Stimulated activated CD4-positive, alpha-beta T cell treated with anti-CD3 and anti-CD28 coated beads, Interleukin-1b, Interleukin-23, amount 100 ng/mL, for 1 hour (primary cell): ENCODE measurements around the gene KCNK1.

Source experiments
- DNase-seq, 2 donors: peaks; one replicate each; pipeline ENCODE4 v3.0.0-alpha.2; 2020; ENCODE audit warnings: low read depth in 2 of 2

KCNK1 gene

DNA sequence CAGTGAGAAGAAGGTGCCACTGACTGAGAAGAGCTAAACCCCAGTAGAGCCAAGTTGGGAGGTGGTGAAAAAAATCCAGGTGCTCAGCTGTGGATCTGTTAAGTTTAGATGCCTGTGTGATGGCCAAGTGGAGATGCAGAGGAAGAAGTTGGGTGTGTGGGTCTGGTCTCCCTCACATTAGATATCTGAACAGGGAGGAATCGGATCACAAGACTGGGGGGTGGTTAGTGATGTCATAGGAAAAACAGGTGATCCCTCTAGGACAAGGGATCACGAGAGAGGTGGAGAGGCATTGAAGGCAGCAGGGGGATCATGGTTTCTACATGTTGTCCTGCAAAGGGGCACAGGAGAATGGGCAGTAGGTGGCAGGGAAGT lies 22.6 kb downstream of the KCNK1 start:
- DNase-seq: no peak

DNA sequence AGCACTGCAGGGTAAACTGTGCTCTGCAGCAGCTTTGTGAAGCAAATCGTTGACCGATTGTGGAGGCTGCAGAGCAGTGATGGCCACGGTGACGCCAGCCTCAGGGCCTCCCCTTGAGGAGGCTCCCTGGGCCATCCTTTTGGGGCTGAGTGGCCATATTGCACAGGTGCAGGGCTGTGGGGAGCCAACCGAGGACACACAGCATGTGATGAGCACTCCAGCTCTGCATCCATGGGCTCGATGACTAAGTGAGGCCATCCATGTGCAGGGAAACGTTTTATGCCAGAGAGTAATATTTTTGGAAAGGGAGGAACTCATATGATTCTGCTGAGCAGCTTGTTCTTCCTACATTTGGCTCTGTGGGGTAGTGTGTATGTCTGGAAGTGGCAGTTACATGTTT lies 24.6 kb downstream of the KCNK1 start:
- DNase-seq: no peak

DNA sequence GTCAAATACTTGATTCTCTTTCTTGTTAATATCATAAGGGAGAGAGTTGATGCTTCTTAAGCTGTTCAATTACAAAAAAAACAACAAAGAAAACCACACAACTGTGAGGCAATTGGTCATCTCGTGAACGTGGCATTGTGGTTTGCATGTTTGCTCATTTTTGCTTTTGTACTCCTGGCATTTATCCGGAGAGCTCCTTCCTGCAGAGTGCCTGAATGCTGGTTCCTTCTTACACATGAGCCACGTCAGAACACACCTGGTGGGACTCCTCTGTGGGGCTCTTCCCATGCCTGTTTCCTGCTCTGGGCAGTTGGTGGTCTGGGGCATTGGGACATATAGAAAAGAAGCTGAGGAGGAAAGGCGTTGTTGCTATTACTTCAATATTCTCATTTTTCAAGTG lies 25.7 kb downstream of the KCNK1 start:
- DNase-seq: no peak

DNA sequence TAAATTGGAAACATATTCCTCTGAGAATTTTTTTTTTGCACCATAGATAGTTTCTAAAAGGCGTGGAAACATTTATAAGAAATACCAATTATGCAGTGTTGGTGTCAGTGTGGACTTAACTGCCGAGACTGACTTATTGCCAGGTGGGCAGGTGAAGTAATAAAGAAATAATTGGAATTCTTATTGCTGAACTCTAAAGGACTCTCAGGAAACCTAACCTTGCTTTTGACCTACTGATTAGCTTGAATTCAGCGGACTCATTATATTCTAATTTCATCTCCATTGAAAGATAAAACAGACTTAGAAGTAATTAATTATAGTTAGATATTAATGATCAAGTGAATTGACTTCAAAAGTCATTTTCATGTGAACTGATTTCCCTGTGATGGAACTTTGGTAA lies 26.3 kb downstream of the KCNK1 start:
- DNase-seq: no peak

DNA sequence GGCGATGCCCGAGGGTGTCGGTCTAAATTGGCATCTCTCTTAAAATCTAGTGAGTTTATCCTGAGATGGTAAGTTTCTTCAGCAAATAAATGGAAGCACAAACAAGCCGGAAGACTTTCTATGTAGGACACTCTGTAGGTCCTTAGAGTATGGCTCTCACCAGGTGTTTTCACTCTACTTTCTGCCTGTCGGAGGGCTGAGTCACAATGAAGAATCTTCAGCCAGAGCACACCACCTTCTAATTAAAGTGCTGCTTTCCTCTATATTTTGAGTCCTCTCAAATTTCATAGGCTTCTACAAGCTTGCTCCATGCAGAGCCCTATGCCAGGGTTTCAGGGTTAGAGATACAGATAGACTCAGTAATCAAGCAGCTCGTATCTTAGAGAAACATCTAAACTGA lies 27.1 kb downstream of the KCNK1 start:
- DNase-seq: no peak

DNA sequence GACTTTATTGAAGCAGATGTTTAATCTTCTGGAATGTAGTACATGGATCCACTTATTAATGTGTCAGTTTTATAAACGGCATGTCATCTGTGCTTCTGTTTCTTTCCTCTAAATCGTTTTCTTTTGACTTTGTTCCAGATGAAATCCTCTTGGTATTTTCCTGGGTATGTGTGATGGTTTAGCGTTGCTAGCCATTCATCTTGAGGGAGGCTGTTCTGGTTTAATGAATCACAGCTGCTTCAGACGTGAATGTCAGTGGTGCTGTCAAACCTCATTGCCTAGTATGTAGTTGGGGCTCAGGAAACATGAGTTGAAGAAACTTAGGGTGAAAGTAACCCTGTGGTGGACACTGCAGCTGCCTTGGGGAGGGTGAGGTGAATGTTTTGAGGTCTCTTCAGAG lies 33.2 kb downstream of the KCNK1 start:
- DNase-seq: no peak

DNA sequence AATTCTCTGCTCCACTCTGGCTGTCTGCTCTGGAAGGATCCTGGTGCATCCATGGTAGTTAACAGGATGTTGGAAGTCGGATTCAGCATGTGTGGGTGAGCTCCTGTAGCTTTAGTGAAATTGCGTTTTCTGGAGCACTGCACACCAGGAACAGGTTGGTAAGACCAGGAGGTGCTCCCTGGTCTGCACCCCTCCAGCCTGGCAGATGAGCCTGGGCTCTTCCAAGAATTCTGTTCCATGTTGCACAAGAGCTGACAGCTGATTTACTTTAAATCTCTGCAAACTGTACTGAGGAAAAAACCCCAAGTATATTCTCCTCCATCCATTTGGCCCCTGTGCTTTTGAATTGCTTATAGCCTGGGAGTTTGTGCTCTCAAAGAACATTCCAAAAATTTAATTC lies 33.7 kb downstream of the KCNK1 start:
- DNase-seq: no peak

DNA sequence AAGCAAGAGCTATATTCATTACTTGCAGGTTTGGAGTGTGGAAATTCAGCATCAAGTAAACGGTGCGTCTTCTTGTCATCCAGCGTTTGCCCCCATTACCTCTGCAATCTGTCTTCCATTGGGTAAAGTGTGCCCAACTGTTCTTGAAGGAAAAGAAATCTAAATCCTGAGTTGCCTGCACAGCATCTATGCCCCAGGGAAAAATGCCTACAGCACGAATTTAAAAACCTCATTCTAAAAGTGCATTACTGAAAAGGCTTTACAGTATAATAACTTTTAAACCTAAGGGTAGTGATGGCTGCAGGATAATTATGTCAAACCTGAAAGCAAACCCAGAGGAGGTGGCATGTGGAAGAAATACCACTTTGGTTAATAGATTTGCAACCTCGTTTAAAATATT lies 37.2 kb downstream of the KCNK1 start:
- DNase-seq: no peak

DNA sequence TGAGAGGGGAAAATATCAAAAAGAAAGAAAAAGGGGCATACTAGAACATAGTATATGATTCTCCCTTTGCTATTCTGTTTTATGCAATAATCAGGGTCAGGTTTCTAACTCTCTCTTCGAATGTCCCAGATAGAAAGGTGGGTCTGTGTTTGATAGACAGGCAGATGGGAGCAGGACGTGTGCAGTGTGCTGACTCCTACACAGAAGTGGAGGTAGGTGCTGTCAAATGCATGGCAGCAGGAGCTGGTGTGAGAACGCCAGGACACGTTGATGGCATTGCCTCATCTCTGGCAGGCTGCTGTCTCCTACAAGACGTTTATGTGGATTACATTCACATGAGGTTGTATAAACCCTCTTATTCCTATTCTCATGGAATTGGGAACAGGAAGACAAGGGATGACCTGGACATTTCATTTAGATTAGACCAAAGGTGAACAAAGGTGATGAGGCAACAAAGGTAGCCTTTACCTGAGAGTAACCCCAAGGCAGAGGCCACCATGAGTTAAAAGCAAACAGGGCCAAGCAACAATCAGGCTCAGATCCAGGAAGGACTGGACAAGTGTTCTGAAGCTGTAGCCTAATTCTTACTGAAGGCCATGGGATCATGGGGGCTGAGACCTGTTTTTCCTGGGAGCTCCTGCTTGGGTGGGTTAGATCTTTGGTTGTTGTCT lies 37.8 kb downstream of the KCNK1 start:
- no peak for DNase-seq

DNA sequence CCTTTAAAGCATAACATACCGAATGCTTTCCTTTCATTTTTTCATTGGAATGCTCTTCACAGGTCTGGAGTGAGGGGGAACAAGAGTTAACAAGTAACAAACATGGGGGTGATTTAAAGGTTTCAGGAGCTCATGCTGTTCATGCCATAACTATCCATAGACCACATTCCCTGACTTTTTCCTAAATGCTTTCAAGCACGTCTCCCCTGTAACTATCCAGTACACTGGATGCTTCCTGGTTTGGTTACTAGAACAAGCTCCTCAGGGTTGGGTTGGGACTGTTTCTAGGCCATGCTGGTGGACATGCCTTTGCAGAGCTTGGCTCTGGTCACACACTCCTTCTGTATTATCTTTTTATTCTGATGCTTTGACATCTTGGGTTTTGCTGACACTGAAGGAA lies 38.6 kb downstream of the KCNK1 start:
- no peak for DNase-seq

DNA sequence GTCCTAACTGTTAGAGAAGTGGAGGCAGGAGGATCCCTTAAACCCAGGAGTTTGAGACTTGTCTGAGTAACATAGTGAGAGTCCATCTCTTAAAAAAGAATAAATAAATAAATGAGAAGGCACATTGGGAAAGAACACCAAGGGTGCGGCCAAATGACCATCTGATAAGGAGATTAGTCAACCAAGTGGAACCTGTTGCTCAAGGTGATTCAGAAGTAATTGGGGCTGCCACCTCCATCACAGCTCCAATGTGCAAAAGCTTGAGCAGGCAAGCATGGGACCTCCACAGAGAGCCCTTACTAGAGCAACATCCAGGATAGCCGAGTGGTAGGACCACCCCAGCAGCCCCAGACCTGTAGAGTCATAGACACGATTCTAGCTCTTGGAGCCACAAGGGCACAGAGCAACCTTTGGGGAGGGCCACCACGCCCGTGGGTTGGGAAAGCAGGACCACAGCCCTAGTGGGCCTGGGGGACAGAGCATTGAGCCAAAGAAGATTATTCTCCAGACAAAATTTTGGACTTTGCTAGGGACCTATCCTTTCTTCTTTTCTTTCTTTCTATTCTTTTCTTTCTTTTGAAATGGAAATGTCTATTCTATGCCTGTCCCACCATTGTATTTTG lies 40.9 kb downstream of the KCNK1 start:
- DNase-seq: no peak

DNA sequence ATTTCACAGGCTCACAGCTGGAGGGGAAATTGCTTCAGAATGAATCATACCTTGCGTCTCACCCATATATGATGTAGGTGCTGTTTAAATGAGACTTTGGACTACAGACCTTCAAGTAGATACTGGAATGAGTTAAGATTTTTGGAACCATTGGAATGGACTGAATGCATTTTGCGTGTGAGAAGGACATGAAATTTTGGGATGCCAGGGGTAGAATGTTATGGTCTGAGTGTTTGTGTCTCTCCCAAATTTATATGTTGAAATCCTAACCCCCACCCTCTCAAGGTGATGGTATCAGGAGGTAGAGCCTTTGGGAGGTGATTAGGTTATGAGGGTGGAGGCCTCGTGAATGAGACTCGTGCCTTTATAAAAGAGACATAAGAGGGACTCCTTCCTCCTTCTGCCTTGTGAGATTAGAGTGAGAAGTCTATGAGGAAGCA lies 41.4 kb downstream of the KCNK1 start:
- DNase-seq: no peak

DNA sequence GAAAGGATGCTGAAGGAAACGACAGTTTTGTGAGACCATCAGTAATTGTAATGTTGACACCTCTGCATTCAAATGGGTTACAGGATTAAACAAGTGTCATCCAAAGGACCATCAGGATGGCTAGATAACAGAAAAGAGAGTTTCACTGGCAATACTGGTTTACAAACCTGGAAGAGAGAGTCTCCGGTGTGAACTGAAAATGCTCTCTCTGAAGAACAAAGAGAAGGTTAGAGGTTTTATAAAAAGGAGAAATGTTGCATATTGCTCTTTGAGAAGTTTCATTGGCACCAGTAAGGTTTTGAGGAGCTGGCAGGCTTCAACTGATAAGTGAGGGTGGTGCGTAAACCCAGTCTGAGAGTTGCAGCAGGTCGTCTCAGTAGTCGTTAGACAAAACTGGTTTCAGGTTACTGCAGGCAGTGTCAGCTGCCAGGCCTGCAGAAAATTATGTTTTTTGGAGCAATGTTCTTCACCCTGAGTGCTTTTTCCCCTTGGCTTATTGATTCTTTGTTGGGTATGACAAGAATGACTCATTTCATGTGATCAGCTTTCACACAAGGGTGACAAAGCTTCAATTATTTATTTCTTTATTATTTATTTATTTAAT lies 42.2 kb downstream of the KCNK1 start:
- DNase-seq: no peak

DNA sequence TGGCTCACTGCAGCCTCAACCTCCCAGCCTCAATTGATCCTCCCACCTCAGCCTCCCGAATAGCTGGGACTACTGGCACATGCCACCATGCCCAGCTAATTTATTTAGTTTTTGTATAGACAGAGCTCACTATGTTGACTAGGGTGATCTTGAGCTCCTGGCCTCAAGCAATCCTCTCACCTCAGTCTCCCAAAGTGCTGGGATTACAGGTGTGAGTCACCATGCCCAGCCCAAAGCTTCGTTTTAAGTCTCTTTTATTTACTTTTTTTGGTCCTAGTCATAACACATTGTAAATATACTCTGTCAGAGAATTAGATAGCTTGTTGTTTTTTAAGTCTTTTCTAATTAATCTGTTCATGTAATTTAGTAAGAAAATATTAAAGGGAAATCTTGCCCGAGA lies 42.8 kb downstream of the KCNK1 start:
- DNase-seq: no peak

DNA sequence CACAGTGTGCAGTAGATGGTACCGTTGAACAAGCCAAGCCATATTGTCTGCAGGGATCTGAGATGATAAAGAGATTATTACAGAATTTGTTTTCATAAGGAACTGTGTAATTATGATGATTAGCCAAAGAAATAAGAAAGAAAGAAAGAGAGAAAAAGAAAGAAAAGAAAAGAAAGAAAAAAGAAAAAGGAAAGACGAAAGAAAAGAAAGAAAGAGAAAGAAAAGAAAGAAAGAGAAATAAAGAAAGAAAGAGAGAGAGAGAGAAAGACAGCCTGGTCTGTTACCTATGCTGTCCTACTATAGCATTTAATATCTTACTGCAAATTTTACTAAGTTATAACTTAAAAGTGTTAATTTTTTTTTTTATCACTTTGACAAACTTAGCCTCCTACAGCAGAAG lies 43.6 kb downstream of the KCNK1 start:
- no peak for DNase-seq

DNA sequence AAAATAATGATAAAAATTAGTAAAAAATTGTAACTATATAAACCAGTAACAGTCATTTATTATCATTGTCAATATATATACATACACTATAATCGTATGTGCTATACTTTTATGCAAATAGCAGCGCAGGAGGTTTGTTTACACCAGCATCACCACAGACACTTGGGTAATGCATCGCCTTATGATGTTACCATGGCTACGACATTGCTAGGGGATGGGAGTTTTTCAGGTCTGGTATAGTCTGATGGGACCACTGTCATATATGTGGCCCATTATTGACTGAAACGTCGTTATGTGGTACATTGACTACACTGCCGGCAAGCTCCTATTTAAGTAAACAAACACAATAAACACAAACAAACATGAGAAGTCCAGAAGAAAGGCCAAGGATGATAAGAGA lies 45.6 kb downstream of the KCNK1 start:
- DNase-seq: no peak

DNA sequence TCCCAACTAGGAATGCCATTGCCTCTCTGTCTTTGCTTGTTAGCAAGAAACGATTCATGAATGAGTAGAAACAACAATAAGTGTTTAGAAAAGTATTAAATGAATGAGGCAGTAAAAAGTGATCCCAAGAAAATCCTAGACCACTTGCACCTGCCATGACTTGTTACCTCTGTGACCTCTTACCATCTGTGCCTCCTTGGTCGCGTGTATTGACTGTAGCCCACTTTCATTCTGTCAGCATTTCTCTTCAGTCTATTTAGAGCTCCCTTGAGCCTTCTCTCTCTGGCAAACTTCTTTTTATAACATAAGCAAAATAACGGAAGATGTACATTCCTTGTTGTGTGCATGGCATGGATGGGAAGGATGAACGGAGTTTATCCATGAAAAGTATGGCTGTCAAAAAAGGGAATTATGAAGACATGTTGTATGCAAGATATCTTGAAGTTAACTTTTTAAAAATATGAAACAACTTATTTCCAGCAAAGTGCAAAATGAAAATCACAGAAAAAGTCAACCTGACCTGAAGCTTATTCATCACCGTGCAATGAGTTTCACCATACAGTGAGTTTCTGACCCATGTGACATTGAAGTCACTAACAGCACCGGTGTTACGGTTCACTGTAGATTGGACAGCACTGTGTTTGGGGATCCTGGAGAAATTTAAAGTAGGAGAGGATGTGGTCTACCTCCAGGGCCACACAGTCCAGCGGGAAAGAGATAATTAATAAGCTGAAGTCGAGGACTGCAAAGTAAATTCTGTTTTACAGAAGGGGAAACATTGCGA lies 47.7 kb downstream of the KCNK1 start:
- no peak for DNase-seq

DNA sequence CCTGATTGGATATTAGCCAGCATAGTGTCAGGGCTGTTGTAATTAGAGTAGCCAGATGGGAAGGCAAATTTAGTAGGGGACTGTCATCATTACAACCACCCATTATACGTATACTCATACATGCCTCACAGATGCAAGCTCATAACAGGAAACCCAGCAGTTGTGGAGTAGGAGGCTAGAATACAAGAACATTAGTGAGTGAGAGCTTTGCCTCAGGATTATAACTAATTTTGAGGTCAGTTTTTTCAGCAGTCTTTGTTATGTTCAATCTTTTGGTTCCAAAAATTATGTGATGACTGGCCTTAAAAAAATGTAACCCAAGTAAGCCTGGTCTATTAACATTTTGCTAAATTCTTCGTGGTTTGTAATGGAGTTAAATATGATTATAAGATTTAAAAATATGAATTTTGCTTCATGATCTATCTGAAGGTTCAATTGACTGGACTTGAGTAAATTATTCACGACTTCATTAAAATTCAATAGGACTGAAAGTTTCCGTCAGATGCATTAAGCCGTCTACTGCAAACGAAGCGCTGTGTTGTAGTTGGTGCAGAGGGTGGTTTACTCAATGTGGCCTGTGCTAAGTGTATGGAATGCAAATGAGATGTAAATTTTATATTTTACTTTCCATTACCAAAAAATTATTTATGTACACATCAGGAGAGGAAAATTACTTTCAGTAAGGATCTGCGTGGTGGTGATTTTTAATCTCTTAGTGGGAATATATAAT lies 48.8 kb downstream of the KCNK1 start:
- DNase-seq: no peak

DNA sequence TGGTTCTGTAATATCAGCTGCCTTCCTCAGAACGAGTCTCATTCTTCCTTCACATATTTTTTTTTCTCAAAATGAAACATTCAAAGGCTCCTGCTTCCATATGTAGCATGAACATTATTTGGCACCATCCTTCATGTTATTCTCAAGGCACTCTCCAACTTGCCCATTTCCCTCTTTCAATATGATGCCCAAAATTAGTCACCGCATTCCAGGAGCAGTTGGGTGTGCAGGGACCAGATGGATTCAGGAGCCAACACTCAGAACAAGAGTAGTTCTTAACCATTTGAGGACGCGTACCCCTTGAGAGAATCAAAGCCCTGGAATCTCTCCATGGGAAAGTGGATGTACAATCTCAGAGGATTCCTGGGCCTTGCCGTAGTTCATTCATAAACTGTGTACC lies 50.3 kb downstream of the KCNK1 start:
- no peak for DNase-seq

DNA sequence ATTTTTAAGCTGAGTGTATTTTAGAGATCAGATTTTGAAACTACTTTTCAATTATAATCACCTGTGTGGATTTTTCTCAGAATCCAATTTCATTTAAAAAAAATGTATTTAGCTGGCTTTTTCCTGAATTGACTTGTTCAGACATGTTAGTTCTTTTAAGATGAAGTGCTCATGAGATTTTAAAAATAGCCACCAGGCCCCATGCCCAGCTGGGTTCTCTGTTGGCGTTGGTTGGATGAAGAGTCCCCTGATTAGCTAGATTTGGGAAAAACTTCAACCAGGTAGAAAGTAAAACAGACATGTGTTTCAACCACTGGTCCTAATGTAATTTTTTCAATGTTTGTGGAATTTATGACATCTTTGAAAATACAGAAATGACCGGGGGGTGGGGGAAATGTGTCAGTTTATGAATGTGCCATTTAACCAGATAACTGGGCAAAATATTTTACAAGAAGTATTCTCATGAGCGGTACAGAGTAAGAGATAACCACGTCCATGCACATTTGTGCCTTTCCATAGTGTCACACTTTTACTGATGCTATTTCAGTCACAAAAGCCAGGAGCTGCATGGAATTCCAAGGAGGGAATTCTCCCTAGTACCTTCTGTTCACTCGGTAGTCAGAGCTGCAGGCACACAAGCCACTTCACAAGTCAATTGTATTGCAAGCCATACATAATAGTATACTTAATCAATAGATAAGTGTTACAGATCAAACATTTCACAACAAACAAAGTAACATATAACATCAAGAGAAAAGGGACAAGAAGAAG lies 51.1 kb downstream of the KCNK1 start:
- no peak for DNase-seq

DNA sequence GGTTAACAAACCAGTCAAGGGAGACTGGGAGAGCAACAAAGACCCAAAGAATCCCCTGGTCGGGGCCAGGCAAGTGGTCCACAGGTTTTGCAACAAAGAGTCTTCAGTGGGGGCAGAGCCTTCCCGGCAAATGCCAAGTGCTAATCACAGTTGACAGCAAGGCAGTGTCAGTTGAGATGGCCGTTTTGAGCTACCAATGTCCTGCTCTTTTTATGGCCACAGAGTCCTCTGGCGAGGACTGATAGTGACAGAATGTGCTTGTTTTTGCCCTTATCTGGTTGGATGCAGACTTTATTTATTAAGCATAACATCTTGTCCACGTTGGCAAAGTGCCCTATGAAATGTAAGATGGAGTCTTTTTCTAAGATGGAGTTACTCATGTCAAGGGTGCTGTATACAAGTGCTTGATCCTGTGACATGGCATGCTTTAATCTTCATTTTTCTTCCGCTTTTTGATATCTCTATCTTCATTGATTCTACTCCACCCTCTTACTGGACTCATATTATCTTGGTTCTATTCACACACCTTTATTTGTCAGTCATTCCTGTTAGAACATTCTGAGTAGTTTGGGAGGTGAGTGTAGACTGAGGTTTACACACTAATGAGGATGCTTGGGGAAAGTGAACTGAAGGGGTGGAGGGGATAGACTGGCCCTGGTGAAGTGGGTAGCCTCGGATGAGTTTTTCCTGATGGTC lies 51.8 kb downstream of the KCNK1 start:
- DNase-seq: no peak
